LoVo (cell line): ENCODE results near the gene PLXDC2.
"Not testable (repeated sequence)": the region's sequence is repeated elsewhere in the genome, so short reads cannot be mapped to it uniquely, and the experiment has no call there.

Experiments
- DNase-seq: peaks from one replicate; pipeline ENCODE4 v3.0.0-alpha.2; 2016; ENCODE audit warnings: low spot score

PLXDC2 gene

DNA sequence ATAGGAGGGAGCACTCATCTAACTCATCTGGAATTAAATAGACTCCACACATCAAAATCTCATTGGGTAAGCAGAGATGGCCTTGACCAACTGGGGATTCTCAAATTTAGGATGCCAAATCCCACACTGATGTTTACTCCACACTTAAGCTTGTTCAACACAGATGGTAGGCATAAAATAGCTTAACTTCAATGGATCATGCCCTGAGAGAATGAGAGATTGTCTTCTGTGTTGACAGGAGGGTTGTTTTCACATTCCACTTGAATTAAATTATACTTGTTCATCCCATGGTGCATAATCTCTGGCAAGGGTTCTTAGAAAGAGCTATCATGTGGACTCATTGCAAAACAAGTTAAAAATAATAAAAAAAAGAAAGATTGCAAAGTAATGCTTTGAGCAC, 391.4 kb downstream of the PLXDC2 start:
- DNase-seq, result no peak

DNA sequence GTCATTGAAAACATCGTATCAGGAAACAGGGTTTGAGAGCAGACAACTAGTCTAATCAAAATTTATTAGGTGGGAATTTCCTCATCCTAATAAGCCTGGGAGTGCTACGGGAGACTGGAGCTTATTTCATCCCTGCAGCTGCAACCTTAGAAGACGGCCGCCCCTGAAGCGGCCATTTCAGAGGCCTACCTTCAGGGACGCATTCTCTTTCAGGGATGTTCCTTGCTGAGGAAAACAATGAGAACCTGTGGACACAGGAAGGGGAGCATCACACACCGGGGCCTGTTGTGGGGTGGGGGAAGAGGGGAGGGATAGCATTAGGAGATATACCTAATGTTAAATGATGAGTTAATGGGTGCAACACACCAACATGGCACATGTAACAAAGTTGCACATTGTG, 392.9 kb downstream of the PLXDC2 start:
- not testable (repeated sequence) for DNase-seq

GRCh38 chr10:20215547-20216152, 399.4 kb downstream of the PLXDC2 start:
- DNase-seq, result no peak

GRCh38 chr10:20221356-20221755, 405.1 kb downstream of the PLXDC2 start:
- no peak for DNase-seq

GRCh38 chr10:20228729-20229128, 412.5 kb downstream of the PLXDC2 start:
- DNase-seq, result no peak

- DNase-seq, result no peak
Measured at GRCh38 chr10:20232079-20232705, 416.0 kb downstream of the PLXDC2 start.

GRCh38 chr10:20233423-20233822, 417.2 kb downstream of the PLXDC2 start:
- DNase-seq, result no peak

GRCh38 chr10:20234579-20234978, 418.3 kb downstream of the PLXDC2 start:
- no peak for DNase-seq

DNA sequence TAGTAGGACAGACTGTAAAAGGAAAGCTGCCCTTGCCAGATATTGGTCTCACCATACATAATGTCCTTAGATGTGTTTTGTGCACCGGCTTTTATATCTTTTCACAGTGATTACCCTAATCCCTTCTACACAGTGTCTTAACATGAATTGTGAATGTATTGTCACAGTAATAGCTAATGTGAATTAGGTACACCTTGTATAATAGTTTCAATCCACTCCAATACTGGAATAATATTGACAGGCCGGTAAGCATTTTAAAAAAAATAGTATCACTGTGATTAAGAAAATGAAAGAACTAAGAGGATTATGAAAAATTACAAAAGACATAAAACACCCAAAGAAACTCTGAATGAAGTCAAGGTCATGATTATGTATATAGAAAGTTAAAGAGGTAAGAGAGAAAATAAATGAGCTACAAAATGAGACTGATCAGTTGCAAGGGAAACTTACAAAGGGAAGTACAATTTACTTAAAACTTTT, 420.9 kb downstream of the PLXDC2 start:
- no peak for DNase-seq

GRCh38 chr10:20237586-20237985, 421.4 kb downstream of the PLXDC2 start:
- DNase-seq, result no peak

- no peak for DNase-seq
Measured at GRCh38 chr10:20240643-20241042, 424.4 kb downstream of the PLXDC2 start.

GRCh38 chr10:20247454-20247853, 431.2 kb downstream of the PLXDC2 start:
- no peak for DNase-seq

- no peak for DNase-seq
Measured at GRCh38 chr10:20247891-20248708, 431.9 kb downstream of the PLXDC2 start.

GRCh38 chr10:20254078-20254477, 437.8 kb downstream of the PLXDC2 start:
- DNase-seq, result no peak

DNA sequence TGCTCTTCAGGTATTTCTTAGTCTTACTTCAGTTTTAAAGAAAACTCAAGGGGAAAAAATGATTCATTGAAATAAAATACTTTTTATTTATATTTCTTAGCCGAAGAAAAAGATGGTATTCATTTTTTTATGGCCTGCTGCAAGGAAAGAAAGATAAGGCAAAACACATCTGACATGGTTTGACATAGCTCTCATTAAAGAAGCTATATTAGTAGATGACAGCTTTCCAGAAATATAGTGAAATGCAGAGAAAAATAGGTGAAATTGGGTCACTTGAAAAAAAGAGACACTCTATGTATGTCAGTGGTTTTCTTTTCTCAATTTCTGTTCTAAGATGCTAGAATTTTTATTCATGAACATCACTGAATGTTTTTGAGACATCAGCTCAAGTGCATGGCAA, 438.3 kb downstream of the PLXDC2 start:
- no peak for DNase-seq

GRCh38 chr10:20256969-20257368, 440.7 kb downstream of the PLXDC2 start:
- DNase-seq, result no peak

DNA sequence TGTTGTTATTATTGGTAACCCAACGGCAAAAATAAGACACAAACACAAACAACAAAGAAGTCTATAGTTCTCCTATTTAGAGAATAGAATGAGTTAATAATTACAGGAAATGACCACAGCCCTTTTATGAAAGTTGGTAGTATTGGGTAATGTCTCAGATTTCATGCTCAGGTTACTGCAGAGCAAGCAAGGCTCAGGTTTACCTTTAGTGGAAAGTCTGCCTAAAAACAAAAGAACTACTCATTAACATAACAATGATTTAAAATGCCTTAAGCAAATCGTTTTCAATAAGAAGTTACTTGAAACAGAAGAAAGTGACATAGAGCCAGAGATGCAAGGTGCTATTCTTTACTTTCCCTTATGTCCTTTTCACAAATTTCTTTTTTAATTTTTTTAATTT, 441.2 kb downstream of the PLXDC2 start:
- DNase-seq, result no peak

DNA sequence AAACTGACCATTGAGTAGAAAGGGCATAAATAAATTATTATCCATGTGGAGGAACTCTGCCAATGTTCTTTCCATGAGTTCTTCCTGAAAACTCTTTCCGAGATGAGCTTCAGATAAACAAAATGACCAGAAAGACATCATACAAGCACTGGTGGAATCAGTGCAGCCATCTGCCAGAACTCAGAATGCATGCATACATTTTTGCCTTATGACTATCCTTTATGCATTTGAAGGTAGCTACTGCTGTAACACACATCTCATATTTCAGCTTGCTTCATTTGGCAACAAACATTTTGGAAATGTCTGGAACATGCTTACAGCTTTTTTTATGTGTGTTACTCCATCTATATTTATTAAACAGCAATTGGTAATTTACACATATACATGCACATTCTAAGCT, 448.9 kb downstream of the PLXDC2 start:
- no peak for DNase-seq

GRCh38 chr10:20267734-20268133, 451.5 kb downstream of the PLXDC2 start:
- DNase-seq, result no peak

GRCh38 chr10:20271490-20271889, 455.3 kb downstream of the PLXDC2 start:
- no peak for DNase-seq

- no peak for DNase-seq
Measured at GRCh38 chr10:20272608-20273007, 456.4 kb downstream of the PLXDC2 start.

DNA sequence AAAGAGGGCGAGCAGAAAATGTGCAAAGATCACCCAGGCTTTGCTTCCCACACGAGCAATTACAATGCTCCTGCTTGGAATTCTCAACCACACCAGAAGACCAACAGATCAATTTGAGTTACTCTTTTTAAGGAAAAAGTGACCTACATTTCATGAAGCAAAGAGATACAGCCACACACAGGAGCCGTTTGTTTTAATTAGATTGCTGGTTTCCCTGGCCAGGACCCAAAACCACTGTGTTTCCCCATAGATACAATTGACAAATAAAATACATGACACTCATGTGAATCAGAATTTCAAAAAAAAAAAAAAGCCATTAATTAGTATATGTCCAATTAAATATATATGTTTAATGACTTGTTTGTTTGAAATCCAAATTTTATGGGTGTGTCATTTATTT, 458.3 kb downstream of the PLXDC2 start:
- DNase-seq, result no peak
